ENCODE data around the gene RNF151.

DNA sequence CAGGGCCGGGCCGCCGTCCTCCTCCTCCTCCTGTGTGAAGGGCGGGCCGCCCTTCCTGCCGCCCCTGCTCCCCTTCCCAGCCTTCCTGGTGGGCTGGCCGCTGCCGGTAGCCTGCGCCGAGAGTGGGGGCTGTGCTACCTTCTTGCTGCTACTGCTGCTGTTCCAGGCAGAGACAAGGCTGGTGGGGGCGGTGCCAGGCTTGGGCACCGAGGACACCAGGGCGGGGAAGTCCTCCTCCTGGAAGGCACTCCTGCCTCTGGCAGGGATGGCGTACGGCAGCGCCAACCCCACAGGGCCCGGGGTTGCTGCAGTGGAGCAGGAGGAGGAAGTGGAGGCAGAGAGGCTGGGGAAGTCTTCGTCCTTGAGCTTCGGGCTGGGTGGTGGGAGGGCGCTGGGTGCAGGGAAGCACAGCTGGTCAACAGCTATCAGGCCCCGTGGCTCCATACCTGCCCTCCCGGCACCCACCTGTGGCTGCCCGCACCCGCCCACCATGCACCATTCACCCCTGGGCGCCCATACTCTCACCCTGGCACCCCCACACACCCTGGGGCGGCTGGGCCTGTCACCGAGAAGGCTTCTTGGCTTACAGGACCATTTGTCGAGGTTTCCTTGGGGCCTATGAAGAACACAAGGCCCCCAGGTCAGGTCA is 33.3 kb downstream of the RNF151 start:
- TF ChIP-seq SIN3A (IDR thresholded peaks at IDR 0.05; ENCODE audit: borderline replicate concordance, insufficient read depth, low read depth, low read length), result no peak
- TF ChIP-seq, protein P1, sequence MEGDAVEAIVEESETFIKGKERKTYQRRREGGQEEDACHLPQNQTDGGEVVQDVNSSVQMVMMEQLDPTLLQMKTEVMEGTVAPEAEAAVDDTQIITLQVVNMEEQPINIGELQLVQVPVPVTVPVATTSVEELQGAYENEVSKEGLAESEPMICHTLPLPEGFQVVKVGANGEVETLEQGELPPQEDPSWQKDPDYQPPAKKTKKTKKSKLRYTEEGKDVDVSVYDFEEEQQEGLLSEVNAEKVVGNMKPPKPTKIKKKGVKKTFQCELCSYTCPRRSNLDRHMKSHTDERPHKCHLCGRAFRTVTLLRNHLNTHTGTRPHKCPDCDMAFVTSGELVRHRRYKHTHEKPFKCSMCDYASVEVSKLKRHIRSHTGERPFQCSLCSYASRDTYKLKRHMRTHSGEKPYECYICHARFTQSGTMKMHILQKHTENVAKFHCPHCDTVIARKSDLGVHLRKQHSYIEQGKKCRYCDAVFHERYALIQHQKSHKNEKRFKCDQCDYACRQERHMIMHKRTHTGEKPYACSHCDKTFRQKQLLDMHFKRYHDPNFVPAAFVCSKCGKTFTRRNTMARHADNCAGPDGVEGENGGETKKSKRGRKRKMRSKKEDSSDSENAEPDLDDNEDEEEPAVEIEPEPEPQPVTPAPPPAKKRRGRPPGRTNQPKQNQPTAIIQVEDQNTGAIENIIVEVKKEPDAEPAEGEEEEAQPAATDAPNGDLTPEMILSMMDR (IDR thresholded peaks at IDR 0.05), result no peak

Measured in Panc1 (cell line).